Smooth muscle cell (in vitro differentiated cells): Measurements from ENCODE around the gene PROZ. TPM values are rescaled to one million over a fixed set of nuclear protein-coding genes. Genes with fewer than 3 reads are reported as not detected.
"Not testable (repeated sequence)": the region's sequence is repeated elsewhere in the genome, so short reads cannot be mapped to it uniquely, and the experiment has no call there.

Source experiments
- DNase-seq: peaks from one replicate; lab custom pipeline; 2025; ENCODE audit not compliant: unreplicated experiment; lab: John Stamatoyannopoulos, UW
- H2AFZ ChIP-seq: fragments of 200-600 bp; sonication (generic); 2 replicates; pipeline ENCODE4 v1.6.0; 2016; ENCODE audit warnings: antibody characterized with exemption, low read depth, mild to moderate bottlenecking
- H3F3A ChIP-seq: fragments of 200-600 bp; sonication (generic); 2 replicates; pipeline ENCODE4 v1.6.0; 2017; ENCODE audit warnings: antibody characterized with exemption, low read depth
- H3K27ac ChIP-seq: fragments of 200-600 bp; sonication (generic); 2 replicates; pipeline ENCODE4 v1.5.1; 2016; ENCODE audit warnings: low read depth, mild to moderate bottlenecking
- H3K27me3 ChIP-seq: fragments of 200-600 bp; sonication (generic); 2 replicates; pipeline ENCODE4 v1.6.1; 2016; ENCODE audit warnings: low read depth, mild to moderate bottlenecking
- H3K36me3 ChIP-seq: fragments of 200-600 bp; sonication (generic); 2 replicates; pipeline ENCODE4 v1.5.1; 2016; ENCODE audit warnings: low read depth
- H3K4me1 ChIP-seq: fragments of 200-600 bp; sonication (generic); 2 replicates; pipeline ENCODE4 v1.5.1; 2016; ENCODE audit warnings: low read depth
- H3K4me2 ChIP-seq: fragments of 200-600 bp; sonication (generic); 2 replicates; pipeline ENCODE4 v1.6.0; 2016; ENCODE audit warnings: mild to moderate bottlenecking
- H3K4me3 ChIP-seq: fragments of 200-600 bp; sonication (generic); 2 replicates; pipeline ENCODE4 v1.5.1; 2016; ENCODE audit warnings: mild to moderate bottlenecking
- H3K79me2 ChIP-seq: fragments of 200-600 bp; sonication (generic); 2 replicates; pipeline ENCODE4 v1.6.0; 2016; ENCODE audit warnings: low read depth, mild to moderate bottlenecking
- H3K9ac ChIP-seq: fragments of 200-600 bp; sonication (generic); 2 replicates; pipeline ENCODE4 v1.6.0; 2016; ENCODE audit warnings: low read depth
- H3K9me3 ChIP-seq: fragments of 200-600 bp; sonication (generic); replicated peaks from 2 replicates; pipeline ENCODE4 v1.5.1; 2016; ENCODE audit warnings: low read depth
- H4K20me1 ChIP-seq: fragments of 200-600 bp; sonication (generic); 2 replicates; pipeline ENCODE4 v1.6.0; 2016; ENCODE audit warnings: low read depth
- WGBS: methylation state at CpG from one replicate; pipeline ENCODE4 v1.1.7; 2016; ENCODE audit warnings: low lambda C conversion rate; 5-methylcytosine and 5-hydroxymethylcytosine counted together
- polyA plus RNA-seq: library from polyadenylated mRNA; unstranded; fragments of >200 nt; fragmentation: Nextera tagmentation; extraction: Ambion mirVana; gene quantifications from 2 replicates; pipeline ENCODE4 v1.2.1, GENCODE V29; 2016
- total RNA-seq: library from RNA; depleted of rRNA; stranded (reverse); fragments of >200 nt; gene quantifications from 2 replicates; pipeline ENCODE4 v1.2.3, GENCODE V29; 2014
- TF ChIP-seq, protein P1 (sequence below): fragments of 200-600 bp; sonication (generic); IDR thresholded peaks from 2 replicates; pipeline ENCODE4 v1.5.1; 2017; ENCODE audit warnings: borderline replicate concordance, mild to moderate bottlenecking, antibody characterized with exemption; ENCODE audit not compliant: insufficient read depth, poor library complexity, severe bottlenecking

The PROZ gene
- total and polyA plus RNA-seq, 2 experiments from 2014 or later, result not detected

DNA sequence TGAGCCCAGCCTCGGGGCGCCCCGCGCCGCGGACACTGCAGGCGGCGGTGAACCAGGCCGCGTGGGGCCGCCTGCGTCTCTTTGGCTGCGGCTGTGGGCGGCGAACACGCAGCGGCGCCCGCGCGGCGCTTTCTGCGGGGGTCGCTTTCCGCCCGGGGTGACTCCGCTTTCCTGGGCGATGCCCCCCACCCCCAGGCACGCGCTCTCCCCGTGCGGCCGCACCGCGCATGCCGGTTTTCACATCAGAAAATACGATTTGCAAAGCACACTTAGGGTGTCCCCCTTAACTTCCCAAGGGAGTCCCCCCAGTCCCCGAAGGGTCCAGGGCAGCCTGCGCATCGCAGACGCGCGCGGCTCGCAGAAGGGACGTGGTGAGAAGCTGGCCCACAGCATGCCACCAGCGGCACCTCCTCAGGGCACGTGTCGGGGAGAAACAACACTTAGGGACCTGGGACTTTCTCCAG lies 47.6 kb upstream of the PROZ start:
- H4K20me1 ChIP-seq, result no peaks in the 10 kb centered on the region
- H3K4me2 ChIP-seq, result peak overlapping the region; percentile 88
- no peaks in the 10 kb centered on the region for H3K36me3 ChIP-seq
- no peaks in the 10 kb centered on the region for H3K4me1 ChIP-seq
- peaks cover 5% of the 10 kb centered on the region for H3K27me3 ChIP-seq
- TF ChIP-seq, protein P1, sequence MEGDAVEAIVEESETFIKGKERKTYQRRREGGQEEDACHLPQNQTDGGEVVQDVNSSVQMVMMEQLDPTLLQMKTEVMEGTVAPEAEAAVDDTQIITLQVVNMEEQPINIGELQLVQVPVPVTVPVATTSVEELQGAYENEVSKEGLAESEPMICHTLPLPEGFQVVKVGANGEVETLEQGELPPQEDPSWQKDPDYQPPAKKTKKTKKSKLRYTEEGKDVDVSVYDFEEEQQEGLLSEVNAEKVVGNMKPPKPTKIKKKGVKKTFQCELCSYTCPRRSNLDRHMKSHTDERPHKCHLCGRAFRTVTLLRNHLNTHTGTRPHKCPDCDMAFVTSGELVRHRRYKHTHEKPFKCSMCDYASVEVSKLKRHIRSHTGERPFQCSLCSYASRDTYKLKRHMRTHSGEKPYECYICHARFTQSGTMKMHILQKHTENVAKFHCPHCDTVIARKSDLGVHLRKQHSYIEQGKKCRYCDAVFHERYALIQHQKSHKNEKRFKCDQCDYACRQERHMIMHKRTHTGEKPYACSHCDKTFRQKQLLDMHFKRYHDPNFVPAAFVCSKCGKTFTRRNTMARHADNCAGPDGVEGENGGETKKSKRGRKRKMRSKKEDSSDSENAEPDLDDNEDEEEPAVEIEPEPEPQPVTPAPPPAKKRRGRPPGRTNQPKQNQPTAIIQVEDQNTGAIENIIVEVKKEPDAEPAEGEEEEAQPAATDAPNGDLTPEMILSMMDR, result no peak
- peak overlapping the region; percentile 62 for H2AFZ ChIP-seq
- WGBS, result 32% methylated on average over 47 of the region's 49 CpGs
- H3K4me3 ChIP-seq, result peak overlapping the region; percentile 48
- H3F3A ChIP-seq, result no peaks in the 10 kb centered on the region
- H3K9me3 ChIP-seq, result no peaks in the 10 kb centered on the region
- DNase-seq, result no peak
- H3K27ac ChIP-seq, result no peak overlapping the region
- no peak overlapping the region for H3K9ac ChIP-seq
- no peaks in the 10 kb centered on the region for H3K79me2 ChIP-seq

DNA sequence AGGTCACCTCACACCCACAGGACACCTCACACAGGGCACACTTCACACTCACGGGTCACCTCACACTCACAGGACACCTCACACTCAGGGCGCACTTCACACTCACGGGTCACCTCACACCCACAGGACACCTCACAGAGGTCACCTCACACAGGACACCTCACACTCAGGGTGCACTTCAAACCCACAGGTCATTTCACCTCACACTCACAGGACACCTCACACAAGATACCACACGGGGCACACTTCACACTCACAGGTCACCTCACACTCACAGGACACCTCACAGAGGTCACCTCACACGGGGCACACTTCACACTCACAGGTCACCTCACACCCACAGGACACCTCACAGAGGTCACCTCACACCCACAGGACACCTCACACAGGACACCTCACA lies 46.6 kb upstream of the PROZ start:
- not testable (repeated sequence) for H3K4me1 ChIP-seq, H3K9me3 ChIP-seq, H3K9ac ChIP-seq, H3K36me3 ChIP-seq, H3K4me2 ChIP-seq, H3K79me2 ChIP-seq, H3F3A ChIP-seq, H2AFZ ChIP-seq, H4K20me1 ChIP-seq, H3K27me3 ChIP-seq, H3K27ac ChIP-seq, DNase-seq, H3K4me3 ChIP-seq
- WGBS, result 98% methylated on average over 4 of the region's 5 CpGs

DNA sequence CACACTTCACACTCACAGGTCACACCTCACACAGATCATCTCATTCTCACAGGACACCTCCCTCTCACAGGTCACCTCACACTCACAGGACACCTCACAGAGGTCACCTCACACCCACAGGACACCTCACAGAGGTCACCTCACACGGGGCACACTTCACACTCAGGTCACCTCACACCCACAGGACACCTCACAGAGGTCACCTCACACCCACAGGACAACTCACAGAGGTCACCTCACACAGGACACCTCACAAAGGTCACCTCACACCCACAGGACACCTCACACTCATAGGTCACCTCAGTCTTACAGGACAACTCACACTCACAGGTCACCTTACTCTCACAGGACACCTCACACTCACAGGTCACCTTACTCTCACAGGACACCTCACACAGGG lies 46.0 kb upstream of the PROZ start:
- WGBS, result 100% methylated on average over 1 of the region's 1 CpG
- H3K27me3 ChIP-seq, result not testable (repeated sequence)

DNA sequence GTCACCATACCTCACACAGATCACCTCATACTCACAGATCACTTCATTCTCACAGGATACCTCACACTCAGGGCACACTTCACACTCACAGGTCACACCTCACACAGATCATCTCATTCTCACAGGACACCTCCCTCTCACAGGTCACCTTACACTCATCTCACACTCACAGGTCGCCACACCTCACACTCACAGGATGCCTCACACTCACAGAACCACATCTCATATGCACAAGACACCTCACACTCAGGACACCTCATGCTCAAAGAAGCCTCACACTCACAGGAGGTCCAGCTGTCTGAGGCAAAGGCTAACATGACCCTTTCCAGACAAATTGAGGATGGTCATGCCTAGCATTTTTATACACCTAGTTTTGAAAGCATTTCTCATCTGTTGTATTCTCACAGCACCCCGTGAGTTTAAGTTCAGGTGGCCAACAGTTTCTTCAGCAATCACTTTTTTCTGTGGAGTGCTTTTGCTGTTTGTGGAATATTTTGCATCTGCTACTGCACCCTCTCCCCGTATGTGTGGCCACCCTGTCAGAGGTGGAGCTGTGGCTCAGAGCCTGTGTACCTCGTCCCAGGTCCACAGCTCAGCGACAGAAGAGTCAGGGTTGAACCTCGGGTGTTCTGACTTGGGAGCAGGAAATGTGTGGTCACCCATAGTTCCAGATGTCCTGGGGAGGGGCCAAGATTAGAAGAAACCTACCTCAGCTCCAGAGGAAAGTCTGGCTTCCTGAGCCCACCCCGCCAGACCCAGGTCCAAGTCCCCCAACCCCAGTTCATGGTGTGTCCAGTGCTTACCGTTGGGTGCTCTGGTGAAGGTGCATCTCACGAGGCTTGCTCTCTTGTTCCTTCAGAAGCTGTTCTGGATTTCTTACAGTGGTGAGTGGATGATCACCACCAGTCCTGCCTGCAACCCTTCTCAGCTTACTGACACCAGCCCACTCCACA lies 45.3 kb upstream of the PROZ start:
- no peaks in the 10 kb centered on the region for H3K79me2 ChIP-seq
- H3F3A ChIP-seq, result no peaks in the 10 kb centered on the region
- no peak for DNase-seq
- no peak overlapping the region for H3K4me2 ChIP-seq
- H3K4me3 ChIP-seq, result no peak overlapping the region
- no peak overlapping the region for H3K9ac ChIP-seq
- no peaks in the 10 kb centered on the region for H3K36me3 ChIP-seq
- H4K20me1 ChIP-seq, result no peaks in the 10 kb centered on the region
- no peaks in the 10 kb centered on the region for H3K4me1 ChIP-seq
- TF ChIP-seq, protein P1, result no peak
- no peaks in the 10 kb centered on the region for H3K9me3 ChIP-seq
- H2AFZ ChIP-seq, result no peak overlapping the region
- WGBS, result 87% methylated on average over 9 of the region's 9 CpGs
- peaks cover 5% of the 10 kb centered on the region for H3K27me3 ChIP-seq
- H3K27ac ChIP-seq, result no peak overlapping the region

More for the DNA sequence above, 46.0 kb upstream of the PROZ start:
- H3K4me1 ChIP-seq, H3K9me3 ChIP-seq, H3F3A ChIP-seq, H3K36me3 ChIP-seq, H2AFZ ChIP-seq, H3K79me2 ChIP-seq, DNase-seq, H3K4me3 ChIP-seq, H3K4me2 ChIP-seq, H3K9ac ChIP-seq, H3K27ac ChIP-seq, H4K20me1 ChIP-seq: not testable (repeated sequence)
